Testis (tissue), 3 donors: Measurements from ENCODE around the gene CYS1. TPM values are rescaled to one million over a fixed set of nuclear protein-coding genes. Genes with fewer than 3 reads are reported as not detected.

Experiments used
- DNase-seq: peaks from one replicate; pipeline ENCODE4 v3.0.0-alpha.2; 2019
- H3K27ac ChIP-seq, 2 donors: fragments of 200-600 bp; sonication (generic); one replicate each; pipeline ENCODE4 v1.5.1; 2019
- H3K27me3 ChIP-seq: fragments of 200-600 bp; sonication (generic); one replicate; pipeline ENCODE4 v1.5.1; 2019
- H3K36me3 ChIP-seq: fragments of 200-600 bp; sonication (generic); one replicate; pipeline ENCODE4 v1.5.1; 2017; ENCODE audit warnings: low read depth; ENCODE audit errors: missing control alignments
- H3K4me1 ChIP-seq: fragments of 200-600 bp; sonication (generic); one replicate; pipeline ENCODE4 v1.5.1; 2019
- H3K4me3 ChIP-seq, 2 donors: fragments of 200-600 bp; sonication (generic); one replicate each; pipeline ENCODE4 v1.5.1; 2017 to 2019
- H3K9me3 ChIP-seq: fragments of 200-600 bp; sonication (generic); one replicate; pipeline ENCODE4 v1.5.1; 2017
- CTCF ChIP-seq, 3 experiments: fragments of 450-650 bp in 2 of 3; fragments of 200-600 bp in 1 of 3; sonication (generic) in 1 of 3; IDR thresholded peaks; one replicate each; pipeline ENCODE4 v1.5.1; 2016 to 2019; ENCODE audit warnings: antibody characterized with exemption in 3 of 3, mild to moderate bottlenecking in 2 of 3, moderate library complexity in 1 of 3
- POLR2A ChIP-seq: fragments of 450-650 bp; IDR thresholded peaks from one replicate; pipeline ENCODE4 v1.6.1; 2017; ENCODE audit warnings: antibody characterized with exemption, mild to moderate bottlenecking, moderate library complexity
- WGBS, 2 donors: methylation state at CpG; one replicate each; pipeline ENCODE4 v1.1.5; 2018; 5-methylcytosine and 5-hydroxymethylcytosine counted together
- intact Hi-C: fragments of 100-400 bp; cut with DNase I; formaldehyde crosslinking; loops from one replicate; pipeline ENCODE4 v1.15.1; 2023; ENCODE audit warnings: low total_unique reads
- polyA plus RNA-seq: library from polyadenylated mRNA; stranded (reverse); fragments of 350-450 nt; fragmentation: Illumina TruSeq; extraction: RNeasy Lipid Tissue Mini Kit (QIAGEN cat#74804); gene quantifications from one replicate; pipeline ENCODE4 v1.2.3, GENCODE V29; 2014; ENCODE audit warnings: low read depth, low replicate concordance; ENCODE audit not compliant: insufficient read depth
- total RNA-seq, 2 donors: library from RNA; depleted of rRNA; stranded (reverse); fragments of >200 nt; gene quantifications; one replicate each; pipeline ENCODE4 v1.2.3, GENCODE V29; 2016

Gene CYS1
- total and polyA plus RNA-seq, 3 donors from 2014 or later: 3.7 to 5.5 (median 4.3) TPM

- no peaks in the 10 kb centered on the region for H3K9me3 ChIP-seq
- WGBS, 2 donors: 56 to 65% methylated on average over 5 of the region's 5 CpGs
- H3K27me3 ChIP-seq: no peaks in the 10 kb centered on the region
- DNase-seq: no peak
- H3K27ac ChIP-seq: no peak overlapping the region
- H3K4me3 ChIP-seq: no peak overlapping the region
- H3K4me1 ChIP-seq: no peaks in the 10 kb centered on the region
- intact Hi-C loops: no loop called here
- TF ChIP-seq CTCF (IDR thresholded peaks at IDR 0.05) (no peak), POLR2A (no peak)
- H3K36me3 ChIP-seq: no peaks in the 10 kb centered on the region
Observed at GRCh38 chr2:10089565-10090190, 9.5 kb upstream of the CYS1 start.

- Histone ChIP-seq H3K4me1 (no peaks in the 10 kb centered on the region), H3K9me3 (no peaks in the 10 kb centered on the region), H3K36me3 (no peaks in the 10 kb centered on the region), H3K4me3 (no peak overlapping the region), H3K27ac (no peak overlapping the region), H3K27me3 (no peaks in the 10 kb centered on the region)
- DNase-seq: no peak
- no peak for TF ChIP-seq CTCF (IDR thresholded peaks at IDR 0.05)
- no peak for TF ChIP-seq POLR2A
- 79 to 89% methylated on average over 6 to 8 of the region's 8 CpGs for WGBS, 2 donors
- intact Hi-C loops: no loop called here
Observed at GRCh38 chr2:10087360-10087759, 7.1 kb upstream of the CYS1 start.

GRCh38 chr2:10086950-10087349 lies 6.7 kb upstream of the CYS1 start:
- no peak for DNase-seq
- H3K27ac ChIP-seq: no peak overlapping the region
- intact Hi-C loops: no loop called here
- H3K4me1 ChIP-seq: no peaks in the 10 kb centered on the region
- H3K27me3 ChIP-seq: no peaks in the 10 kb centered on the region
- whole genome bisulfite sequencing, 2 donors: 79 to 80% methylated on average over 4 of the region's 4 CpGs
- H3K9me3 ChIP-seq: no peaks in the 10 kb centered on the region
- no peaks in the 10 kb centered on the region for H3K36me3 ChIP-seq
- H3K4me3 ChIP-seq: no peak overlapping the region
- TF ChIP-seq POLR2A: no peak
- no peak for TF ChIP-seq CTCF (IDR thresholded peaks at IDR 0.05)

GRCh38 chr2:10085668-10086059 lies 5.5 kb upstream of the CYS1 start:
- Histone ChIP-seq H3K27me3 (no peaks in the 10 kb centered on the region), H3K4me3 (no peak overlapping the region), H3K36me3 (no peaks in the 10 kb centered on the region), H3K9me3 (no peaks in the 10 kb centered on the region), H3K27ac (no peak overlapping the region), H3K4me1 (no peaks in the 10 kb centered on the region)
- TF ChIP-seq CTCF (IDR thresholded peaks at IDR 0.05) (no peak), POLR2A (no peak)
- no peak for DNase-seq
- 90 to 93% methylated on average over 11 of the region's 11 CpGs for WGBS, 2 donors
- intact Hi-C loops: no loop called here

GRCh38 chr2:10085043-10085667 lies 4.9 kb upstream of the CYS1 start:
- no peaks in the 10 kb centered on the region for H3K9me3 ChIP-seq
- H3K36me3 ChIP-seq: no peaks in the 10 kb centered on the region
- 68 to 74% methylated on average over 6 of the region's 6 CpGs for WGBS, 2 donors
- no peaks in the 10 kb centered on the region for H3K4me1 ChIP-seq
- no peak overlapping the region for H3K4me3 ChIP-seq
- no peak for DNase-seq
- H3K27ac ChIP-seq: no peak overlapping the region
- no peak for TF ChIP-seq CTCF (IDR thresholded peaks at IDR 0.05)
- no peak for TF ChIP-seq POLR2A
- intact Hi-C loops: no loop called here
- no peaks in the 10 kb centered on the region for H3K27me3 ChIP-seq
